PC-3 (cell line): ENCODE results near the gene CELF2. TPM values are rescaled to one million over a fixed set of nuclear protein-coding genes. Genes with fewer than 3 reads are reported as not detected.

Experiments
- ATAC-seq: fragments of 200-7000 bp; cut with Tn5 transposase; 2 replicates; pipeline ENCODE4 v1.9.1; 2020; ENCODE audit warnings: mild to moderate bottlenecking, moderate library complexity
- BruUV-seq: library from RNA; stranded (reverse); fragments of 400-500 nt; replicated peaks from 2 replicates; lab custom pipeline; 2021; lab: Mats Ljungman, UMichigan
- CTCF ChIA-PET: fragments of 300-600 bp; sonication (Branson Sonifier 250); formaldehyde crosslinking; loops from one replicate; lab custom pipeline; 2022; ENCODE audit warnings: antibody characterized with exemption; lab: Charles Lee
- POLR2A ChIA-PET: fragments of 300-600 bp; sonication (Branson Sonifier 250); formaldehyde crosslinking; loops from one replicate; lab custom pipeline; 2022; ENCODE audit warnings: antibody characterized with exemption; ENCODE audit not compliant: unreplicated experiment; lab: Charles Lee
- DNase-seq: peaks from one replicate; pipeline ENCODE4 v3.0.0-alpha.2; 2015
- H2AFZ ChIP-seq: fragments of 300-600 bp; sonication (generic); 2 replicates; pipeline ENCODE4 v1.6.0; 2016; ENCODE audit warnings: antibody characterized with exemption, low read length
- H3F3A ChIP-seq: fragments of 300-600 bp; sonication (generic); one replicate; pipeline ENCODE4 v1.6.0; 2017; ENCODE audit warnings: antibody characterized with exemption, low read length, control low read depth, mild to moderate bottlenecking; ENCODE audit not compliant: unreplicated experiment
- H3K27ac ChIP-seq: fragments of 300-600 bp; sonication (generic); 2 replicates; pipeline ENCODE4 v1.5.1; 2016; ENCODE audit warnings: mild to moderate bottlenecking, low read length
- H3K27me3 ChIP-seq: fragments of 300-600 bp; sonication (generic); 2 replicates; pipeline ENCODE4 v1.6.1; 2016; ENCODE audit warnings: low read length, mixed read lengths
- H3K36me3 ChIP-seq: fragments of 300-600 bp; sonication (generic); 2 replicates; pipeline ENCODE4 v1.6.1; 2016; ENCODE audit warnings: low read depth, mixed run types, low read length, mixed read lengths
- H3K4me1 ChIP-seq: fragments of 300-600 bp; sonication (generic); 2 replicates; pipeline ENCODE4 v1.5.1; 2016; ENCODE audit warnings: low read length; ENCODE audit not compliant: insufficient read depth
- H3K4me2 ChIP-seq: fragments of 300-600 bp; sonication (generic); 2 replicates; pipeline ENCODE4 v1.6.0; 2016; ENCODE audit warnings: low read length
- H3K4me3 ChIP-seq: fragments of 300-600 bp; sonication (generic); 2 replicates; pipeline ENCODE4 v1.5.1; 2016; ENCODE audit warnings: mild to moderate bottlenecking, low read length, mixed read lengths
- H3K79me2 ChIP-seq: fragments of 300-600 bp; sonication (generic); 2 replicates; pipeline ENCODE4 v1.6.1; 2017; ENCODE audit warnings: low read length, mixed read lengths
- H3K9ac ChIP-seq: fragments of 300-600 bp; sonication (generic); 2 replicates; pipeline ENCODE4 v1.6.0; 2016; ENCODE audit warnings: mild to moderate bottlenecking, low read length
- H3K9me2 ChIP-seq: fragments of 300-600 bp; sonication (generic); replicated peaks from 2 replicates; pipeline ENCODE4 v1.6.1; 2016; ENCODE audit warnings: mixed run types, low read length, mixed read lengths
- H3K9me3 ChIP-seq: fragments of 300-600 bp; sonication (generic); 2 replicates; pipeline ENCODE4 v1.6.1; 2016; ENCODE audit warnings: low read length, mixed read lengths
- H4K20me1 ChIP-seq: fragments of 300-600 bp; sonication (generic); 2 replicates; pipeline ENCODE4 v1.6.1; 2016; ENCODE audit warnings: low read length, mixed read lengths
- CTCF ChIP-seq: fragments of 300-600 bp; sonication (generic); conservative IDR thresholded peaks from 2 replicates; pipeline ENCODE4 v1.5.1; 2017; ENCODE audit warnings: antibody characterized with exemption, low read depth, mild to moderate bottlenecking, low read length
- EZH2 ChIP-seq: fragments of 300-600 bp; sonication (generic); IDR thresholded peaks from one replicate; pipeline ENCODE4 v1.6.1; 2017; ENCODE audit warnings: antibody characterized with exemption, mild to moderate bottlenecking, low read length; ENCODE audit not compliant: unreplicated experiment
- EZH2phosphoT487 ChIP-seq: fragments of 300-600 bp; sonication (generic); IDR thresholded peaks from 2 replicates; pipeline ENCODE4 v1.6.1; 2018; ENCODE audit warnings: mild to moderate bottlenecking, antibody characterized with exemption, low read length, borderline replicate concordance
- intact Hi-C: fragments of 100-400 bp; cut with micrococcal nuclease; formaldehyde crosslinking; loops from 2 replicates; pipeline ENCODE4 v1.9.0; 2023
- total RNA-seq: library from RNA; depleted of rRNA; stranded (reverse); fragments of >200 nt; gene quantifications from 2 replicates; pipeline ENCODE4 v1.2.3, GENCODE V29; 2014

The CELF2 gene
- total RNA-seq, 1 experiment from 2014 or later: not detected

- no peak overlapping the region for H3K4me3 ChIP-seq
- no peaks in the 10 kb centered on the region for H3K79me2 ChIP-seq
- intact Hi-C loops: no loop called here
- no peaks in the 10 kb centered on the region for H3K9me2 ChIP-seq
- TF ChIP-seq EZH2phosphoT487 (no peak), CTCF (no peak), EZH2 (no peak)
- no peaks in the 10 kb centered on the region for H3K36me3 ChIP-seq
- ATAC-seq (no peak), DNase-seq (no peak)
- no peaks in the 10 kb centered on the region for H3K9me3 ChIP-seq
- BruUV-seq: no TSS peak
- H3K9ac ChIP-seq: no peak overlapping the region
- ChIA-PET CTCF (no interaction called here), POLR2A (no interaction called here)
- no peaks in the 10 kb centered on the region for H3F3A ChIP-seq
- H3K4me1 ChIP-seq: no peaks in the 10 kb centered on the region
- H3K4me2 ChIP-seq: no peak overlapping the region
- no peaks in the 10 kb centered on the region for H4K20me1 ChIP-seq
- H2AFZ ChIP-seq: no peak overlapping the region
- peaks cover 22% of the 10 kb centered on the region for H3K27me3 ChIP-seq
- H3K27ac ChIP-seq: no peak overlapping the region
These were observed 205.4 kb downstream of the CELF2 start for GRCh38 chr10:11223081-11223480.

DNA sequence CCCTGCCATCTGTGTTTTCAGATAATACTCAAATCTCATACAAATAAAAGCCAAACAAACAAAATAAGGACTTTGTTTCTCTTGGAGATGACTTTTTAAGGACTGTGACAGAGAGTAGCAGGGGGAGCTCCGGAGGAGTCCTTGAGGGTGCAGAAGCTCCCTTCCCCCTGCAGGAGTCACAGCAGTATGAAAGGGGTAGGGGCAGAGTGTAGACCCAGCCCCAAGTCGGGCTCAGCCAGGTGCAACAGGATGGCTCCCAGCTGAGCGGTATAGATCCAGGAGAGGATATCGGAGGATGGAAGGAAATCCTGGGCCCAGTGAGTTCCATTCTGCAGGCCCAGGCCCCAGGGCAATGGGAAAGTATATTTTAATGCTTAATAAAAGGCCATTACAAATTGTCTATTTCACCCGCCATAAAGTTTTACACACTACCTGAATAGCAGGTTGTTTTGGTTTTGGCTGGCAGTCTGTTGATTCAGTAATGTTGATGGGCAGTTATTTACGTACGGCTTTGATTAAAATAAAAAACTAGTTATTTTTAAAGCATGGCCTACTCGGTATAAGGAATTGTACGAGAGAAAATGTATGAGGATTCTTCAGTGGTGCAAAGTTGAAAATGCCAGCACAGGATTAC lies 206.0 kb downstream of the CELF2 start:
- ChIA-PET POLR2A (no interaction called here), CTCF (no interaction called here)
- DNase-seq: no peak
- H3K27ac ChIP-seq: no peak overlapping the region
- H3F3A ChIP-seq: no peaks in the 10 kb centered on the region
- H3K9me3 ChIP-seq: no peaks in the 10 kb centered on the region
- H3K4me2 ChIP-seq: no peak overlapping the region
- TF ChIP-seq EZH2phosphoT487 (no peak), EZH2 (no peak), CTCF (no peak)
- H3K27me3 ChIP-seq: peaks cover 22% of the 10 kb centered on the region
- H3K36me3 ChIP-seq: no peaks in the 10 kb centered on the region
- no peak overlapping the region for H2AFZ ChIP-seq
- H3K9me2 ChIP-seq: no peaks in the 10 kb centered on the region
- BruUV-seq: no TSS peak
- no peaks in the 10 kb centered on the region for H4K20me1 ChIP-seq
- no peak overlapping the region for H3K9ac ChIP-seq
- H3K79me2 ChIP-seq: no peaks in the 10 kb centered on the region
- intact Hi-C loops: no loop called here
- no peak for ATAC-seq
- H3K4me1 ChIP-seq: no peaks in the 10 kb centered on the region
- H3K4me3 ChIP-seq: no peak overlapping the region

DNA sequence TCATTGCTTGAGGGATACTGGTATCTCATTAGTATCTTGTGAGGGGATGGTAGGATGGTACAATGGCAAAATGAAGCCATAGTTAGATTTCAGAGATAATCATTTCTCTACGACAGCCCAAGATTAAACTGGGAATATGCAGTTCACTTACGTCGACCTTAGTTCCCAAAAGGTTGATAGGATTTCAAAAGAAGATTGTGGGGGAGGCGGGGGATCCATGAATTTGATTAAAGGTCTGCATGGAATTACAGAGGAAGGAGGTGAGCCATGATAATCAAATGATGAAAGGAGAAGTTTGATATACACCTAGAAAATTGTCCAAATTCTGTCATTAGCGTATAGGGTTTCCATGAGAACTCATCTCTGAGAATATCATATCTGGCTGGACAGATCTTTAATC lies 206.6 kb downstream of the CELF2 start:
- no peak for ATAC-seq
- TF ChIP-seq EZH2phosphoT487 (no peak), EZH2 (no peak), CTCF (no peak)
- peaks cover 21% of the 10 kb centered on the region; the same call in 1 of the 2 replicates for H3K27me3 ChIP-seq
- no peaks in the 10 kb centered on the region for H3K79me2 ChIP-seq
- DNase-seq: no peak
- ChIA-PET CTCF (no interaction called here), POLR2A (no interaction called here)
- no peaks in the 10 kb centered on the region for H3K9me2 ChIP-seq
- no peak overlapping the region for H2AFZ ChIP-seq
- no TSS peak for BruUV-seq
- intact Hi-C loops: no loop called here
- H3F3A ChIP-seq: no peaks in the 10 kb centered on the region
- no peak overlapping the region for H3K4me2 ChIP-seq
- no peaks in the 10 kb centered on the region for H3K9me3 ChIP-seq
- H3K4me3 ChIP-seq: no peak overlapping the region
- H3K9ac ChIP-seq: no peak overlapping the region
- H3K27ac ChIP-seq: no peak overlapping the region
- no peaks in the 10 kb centered on the region for H3K4me1 ChIP-seq
- no peaks in the 10 kb centered on the region for H4K20me1 ChIP-seq
- H3K36me3 ChIP-seq: no peaks in the 10 kb centered on the region
